Endodermal cell (in vitro differentiated cells): ENCODE data around the gene KRT76. TPM values are rescaled to one million over a fixed set of nuclear protein-coding genes. Genes with fewer than 3 reads are reported as not detected.

Source experiments
- DNase-seq: peaks from one replicate; pipeline ENCODE4 v3.0.0-alpha.2; 2017
- H3K27ac ChIP-seq: 2 replicates; pipeline ENCODE4 v1.5.1; 2013; ENCODE audit warnings: mild to moderate bottlenecking, low read depth, low read length, moderate library complexity
- H3K27me3 ChIP-seq: 2 replicates; pipeline ENCODE4 v1.6.1; 2013; ENCODE audit warnings: mild to moderate bottlenecking, low read length, moderate library complexity; ENCODE audit not compliant: insufficient read depth, control insufficient read depth, poor library complexity, severe bottlenecking
- H3K36me3 ChIP-seq: 2 replicates; pipeline ENCODE4 v1.7.0; 2013; ENCODE audit warnings: mild to moderate bottlenecking, low read length, moderate library complexity; ENCODE audit not compliant: control insufficient read depth, insufficient read depth
- H3K4me1 ChIP-seq: one replicate; pipeline ENCODE4 v1.7.0; 2013; ENCODE audit warnings: low read length; ENCODE audit not compliant: control insufficient read depth, insufficient read depth
- H3K4me3 ChIP-seq: 2 replicates; pipeline ENCODE4 v1.5.1; 2013; ENCODE audit warnings: mild to moderate bottlenecking, low read length, moderate library complexity
- H3K9ac ChIP-seq: 2 replicates; pipeline ENCODE4 v1.6.1; 2013; ENCODE audit warnings: mild to moderate bottlenecking, low read length, moderate library complexity; ENCODE audit not compliant: poor library complexity, severe bottlenecking; ENCODE audit errors: extremely low read depth
- H3K9me3 ChIP-seq: 2 replicates; pipeline ENCODE4 v1.6.1; 2013; ENCODE audit warnings: mild to moderate bottlenecking, low read length, moderate library complexity; ENCODE audit not compliant: control insufficient read depth
- H3K27ac Mint-ChIP-seq: 2 replicates; pipeline ENCODE4 v1.8.0; 2020; ENCODE audit warnings: mixed read lengths
- H3K27me3 Mint-ChIP-seq: 2 replicates; pipeline ENCODE4 v1.8.0; 2021; ENCODE audit warnings: mild to moderate bottlenecking, mixed read lengths; ENCODE audit not compliant: insufficient read depth
- H3K36me3 Mint-ChIP-seq: 2 replicates; pipeline ENCODE4 v1.8.0; 2020; ENCODE audit warnings: low read depth, mixed read lengths
- H3K4me1 Mint-ChIP-seq: 2 replicates; pipeline ENCODE4 v1.8.0; 2020; ENCODE audit warnings: mixed read lengths
- H3K4me3 Mint-ChIP-seq: 2 replicates; pipeline ENCODE4 v1.8.0; 2020; ENCODE audit warnings: mild to moderate bottlenecking, moderate library complexity, mixed read lengths
- H3K9me3 Mint-ChIP-seq: 2 replicates; pipeline ENCODE4 v1.8.0; 2020; ENCODE audit warnings: mild to moderate bottlenecking, mixed read lengths
- WGBS, 2 experiments: methylation state at CpG; one replicate each; pipeline versions ENCODE4 v1.1.5 to v1.1.7; 2013; ENCODE audit warnings: missing lambda C conversion rate in 2 of 2, mixed read lengths in 1 of 2; ENCODE audit not compliant: insufficient coverage in 1 of 2, insufficient read length in 1 of 2; 5-methylcytosine and 5-hydroxymethylcytosine counted together
- total RNA-seq, 2 donors: library from RNA; stranded (reverse); fragmentation: NEBNext Ultra II Directional in 1 of 2; extraction: Animal tissue kit (Norgen Biotek cat#: 25700) in 1 of 2; gene quantifications; 2 replicates in 1 of 2; 3 replicates in 1 of 2; pipeline ENCODE4 v1.2.1, GENCODE V29; 2021
- TF ChIP-seq, protein P1 (sequence below): fragments of 200-600 bp; sonication (generic); conservative IDR thresholded peaks from 2 replicates; pipeline ENCODE4 v1.5.0; 2021; ENCODE audit warnings: antibody characterized with exemption, mild to moderate bottlenecking

Gene KRT76
- total RNA-seq, 2 donors from 2014 or later, result not detected

DNA sequence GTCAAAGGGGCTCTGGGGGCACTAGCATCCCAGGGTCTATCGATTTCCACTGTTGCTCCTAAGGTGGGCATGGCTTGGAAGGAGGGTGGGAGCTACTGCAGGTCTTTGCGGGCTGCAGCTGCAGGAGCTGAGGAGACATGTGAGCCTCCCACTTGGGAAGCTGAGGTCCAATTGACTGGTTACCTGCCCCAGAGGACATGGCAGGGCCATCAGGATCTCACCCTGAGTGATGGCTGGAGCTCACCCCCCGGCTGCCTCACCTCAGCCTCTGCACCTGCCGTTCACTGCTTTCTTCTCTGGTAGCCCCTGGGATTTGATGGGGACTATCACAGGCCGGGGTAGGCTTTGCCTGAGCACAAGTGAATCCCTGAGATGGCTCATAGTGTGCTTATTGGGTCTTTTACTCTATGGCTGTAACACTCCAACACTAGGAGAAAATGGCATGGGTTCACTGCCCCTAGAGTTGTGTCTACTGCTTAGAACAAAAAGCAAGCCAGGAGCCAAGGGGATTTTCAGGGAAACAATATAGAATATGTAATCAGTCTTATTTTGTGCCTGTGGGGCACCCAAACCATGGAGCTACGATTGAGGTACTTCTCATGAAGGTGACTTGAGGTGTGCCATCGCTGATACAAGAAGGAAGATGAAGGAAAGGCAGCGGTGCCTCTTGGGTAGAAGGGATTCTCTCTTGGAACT, 40.0 kb upstream of the KRT76 start:
- Histone ChIP-seq H3K4me3 (no peak overlapping the region), H3K4me1 (peaks cover 7% of the 10 kb centered on the region), H3K27ac (no peak overlapping the region), H3K9me3 (no peaks in the 10 kb centered on the region), H3K9ac (no peak overlapping the region), H3K27me3 (no peaks in the 10 kb centered on the region), H3K36me3 (no peaks in the 10 kb centered on the region)
- Mint-ChIP-seq H3K27me3 (peaks cover 4% of the 10 kb centered on the region), H3K4me1 (peaks cover 11% of the 10 kb centered on the region), H3K27ac (no peak overlapping the region), H3K4me3 (no peak overlapping the region), H3K9me3 (no peaks in the 10 kb centered on the region), H3K36me3 (no peaks in the 10 kb centered on the region)
- WGBS, 2 experiments, result 90 to 93% methylated on average over 3 to 8 of the region's 8 CpGs
- no peak for DNase-seq
- TF ChIP-seq, protein P1, sequence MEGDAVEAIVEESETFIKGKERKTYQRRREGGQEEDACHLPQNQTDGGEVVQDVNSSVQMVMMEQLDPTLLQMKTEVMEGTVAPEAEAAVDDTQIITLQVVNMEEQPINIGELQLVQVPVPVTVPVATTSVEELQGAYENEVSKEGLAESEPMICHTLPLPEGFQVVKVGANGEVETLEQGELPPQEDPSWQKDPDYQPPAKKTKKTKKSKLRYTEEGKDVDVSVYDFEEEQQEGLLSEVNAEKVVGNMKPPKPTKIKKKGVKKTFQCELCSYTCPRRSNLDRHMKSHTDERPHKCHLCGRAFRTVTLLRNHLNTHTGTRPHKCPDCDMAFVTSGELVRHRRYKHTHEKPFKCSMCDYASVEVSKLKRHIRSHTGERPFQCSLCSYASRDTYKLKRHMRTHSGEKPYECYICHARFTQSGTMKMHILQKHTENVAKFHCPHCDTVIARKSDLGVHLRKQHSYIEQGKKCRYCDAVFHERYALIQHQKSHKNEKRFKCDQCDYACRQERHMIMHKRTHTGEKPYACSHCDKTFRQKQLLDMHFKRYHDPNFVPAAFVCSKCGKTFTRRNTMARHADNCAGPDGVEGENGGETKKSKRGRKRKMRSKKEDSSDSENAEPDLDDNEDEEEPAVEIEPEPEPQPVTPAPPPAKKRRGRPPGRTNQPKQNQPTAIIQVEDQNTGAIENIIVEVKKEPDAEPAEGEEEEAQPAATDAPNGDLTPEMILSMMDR, result no peak

DNA sequence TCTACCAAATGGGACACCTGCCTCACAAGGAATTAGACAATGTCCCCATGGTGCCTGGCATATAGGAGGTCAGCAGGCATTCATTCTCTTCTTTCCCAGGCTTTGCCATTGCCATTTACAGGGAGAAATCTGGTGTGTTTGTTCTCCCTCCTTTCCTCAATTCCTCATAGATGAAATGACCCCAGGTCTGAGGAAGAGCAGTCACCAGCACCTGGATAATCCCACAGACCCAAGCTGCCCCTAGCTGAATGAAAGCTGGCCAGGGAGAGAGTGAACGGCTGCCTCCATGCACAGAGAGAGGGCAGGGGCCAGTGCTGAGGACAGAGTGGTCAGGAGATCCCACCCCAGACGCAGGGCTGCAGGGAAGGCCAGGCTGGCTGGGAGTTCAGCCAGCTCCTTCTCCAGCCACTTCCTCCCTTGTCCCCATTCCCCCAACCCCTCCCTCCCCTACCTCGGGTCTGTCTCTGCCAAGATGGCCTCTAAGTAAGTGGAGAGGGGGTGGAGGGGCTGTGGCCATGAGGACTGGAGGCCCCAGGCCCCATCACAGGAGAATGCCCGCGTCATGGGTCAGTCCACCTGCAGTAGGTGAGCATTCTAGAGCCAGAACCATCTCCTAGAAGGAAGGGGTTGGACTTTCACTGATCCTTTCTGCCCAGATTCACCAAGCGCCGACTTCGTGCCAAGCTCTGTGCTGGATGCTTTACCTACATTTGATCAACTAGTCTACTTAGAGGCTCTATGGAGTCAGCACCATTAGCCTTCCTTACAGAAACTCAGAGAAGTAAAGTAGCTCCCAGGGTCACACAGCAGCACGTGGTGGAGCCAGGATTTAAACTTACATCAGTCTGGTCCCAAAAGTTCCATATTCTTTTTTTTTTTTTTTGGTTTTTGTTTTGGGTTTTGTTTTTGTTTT, 38.8 kb upstream of the KRT76 start:
- H3K9me3 ChIP-seq, result no peaks in the 10 kb centered on the region
- no peak for DNase-seq
- no peaks in the 10 kb centered on the region for H3K36me3 ChIP-seq
- no peak overlapping the region for H3K27ac Mint-ChIP-seq
- WGBS, 2 experiments, result 91 to 94% methylated on average over 3 to 8 of the region's 9 CpGs
- no peaks in the 10 kb centered on the region for H3K27me3 ChIP-seq
- H3K36me3 Mint-ChIP-seq, result no peaks in the 10 kb centered on the region
- H3K4me3 ChIP-seq, result no peak overlapping the region
- peaks cover 2% of the 10 kb centered on the region for H3K27me3 Mint-ChIP-seq
- no peak overlapping the region for H3K4me3 Mint-ChIP-seq
- TF ChIP-seq, protein P1, result no peak
- H3K27ac ChIP-seq, result no peak overlapping the region
- H3K4me1 ChIP-seq, result peaks cover 7% of the 10 kb centered on the region
- H3K9ac ChIP-seq, result no peak overlapping the region
- H3K9me3 Mint-ChIP-seq, result no peaks in the 10 kb centered on the region
- peaks cover 11% of the 10 kb centered on the region for H3K4me1 Mint-ChIP-seq

DNA sequence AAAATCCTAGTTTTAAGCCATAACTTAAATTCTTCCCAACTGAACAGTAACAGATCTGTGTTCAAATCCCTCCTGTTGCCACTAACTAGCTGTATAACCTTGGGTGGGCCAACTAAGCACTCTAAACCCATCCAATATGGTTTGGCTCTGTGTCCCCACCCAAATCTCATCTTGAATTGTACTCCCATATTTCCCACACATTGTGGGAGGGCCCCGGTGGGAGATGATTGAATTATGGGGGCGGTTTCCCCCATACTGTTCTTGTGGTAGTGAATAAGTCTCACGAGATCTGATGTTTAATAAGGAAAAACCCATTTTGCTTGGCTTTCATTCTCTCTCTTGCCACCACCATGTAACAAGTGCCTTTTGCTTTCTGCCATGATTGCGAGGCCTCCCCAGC, 38.0 kb upstream of the KRT76 start:
- no peaks in the 10 kb centered on the region for H3K9me3 Mint-ChIP-seq
- H3K36me3 Mint-ChIP-seq, result no peaks in the 10 kb centered on the region
- no peak for DNase-seq
- Histone ChIP-seq H3K4me3 (no peak overlapping the region), H3K4me1 (peaks cover 7% of the 10 kb centered on the region), H3K27ac (no peak overlapping the region), H3K9ac (no peak overlapping the region), H3K27me3 (no peaks in the 10 kb centered on the region), H3K36me3 (no peaks in the 10 kb centered on the region), H3K9me3 (no peaks in the 10 kb centered on the region)
- TF ChIP-seq, protein P1, result no peak
- H3K4me1 Mint-ChIP-seq, result peaks cover 11% of the 10 kb centered on the region
- H3K4me3 Mint-ChIP-seq, result no peak overlapping the region
- 85 to 100% methylated on average over 2 to 3 of the region's 4 CpGs for WGBS, 2 experiments
- no peak overlapping the region for H3K27ac Mint-ChIP-seq
- peaks cover 2% of the 10 kb centered on the region for H3K27me3 Mint-ChIP-seq
